Esophagus squamous epithelium (tissue), 4 donors: Measurements from ENCODE around the gene ANKRD34A.

ENCODE experiments used
- POLR2A ChIP-seq, 4 donors: fragments of 450-650 bp; IDR thresholded peaks; one replicate each; pipeline ENCODE4 v1.6.1; 2017; ENCODE audit warnings: antibody characterized with exemption in 4 of 4, mild to moderate bottlenecking in 4 of 4, moderate library complexity in 3 of 4
- TF ChIP-seq, protein P1 (sequence below), 6 experiments: fragments of 450-650 bp in 4 of 6; fragments of 200-600 bp in 2 of 6; sonication (generic) in 2 of 6; IDR thresholded peaks; one replicate each; pipeline ENCODE4 v1.5.1; 2016 to 2019; ENCODE audit warnings: antibody characterized with exemption in 6 of 6, mild to moderate bottlenecking in 4 of 6, moderate library complexity in 4 of 6

DNA sequence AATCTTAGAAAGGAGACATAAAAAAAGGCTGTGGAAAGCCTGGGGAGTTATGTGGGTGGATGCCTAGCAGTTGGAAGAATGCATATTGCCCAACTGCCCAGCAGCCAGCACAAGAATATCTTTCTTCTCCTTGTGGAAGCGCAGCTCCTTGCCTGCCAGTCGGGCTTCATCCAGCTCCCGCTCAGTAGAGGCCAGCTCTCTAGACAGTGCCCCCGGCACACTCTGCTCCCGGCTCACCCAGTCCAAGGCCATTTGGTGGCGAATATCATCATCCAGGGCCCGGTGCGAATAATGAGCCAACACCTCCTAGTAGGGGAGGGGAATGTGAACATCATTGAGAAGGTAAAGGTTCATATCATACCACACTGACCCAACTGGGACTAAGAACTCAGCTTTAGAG lies 28.1 kb downstream of the ANKRD34A start:
- TF ChIP-seq POLR2A (IDR thresholded peaks at IDR 0.05) = no peak
- TF ChIP-seq, protein P1, sequence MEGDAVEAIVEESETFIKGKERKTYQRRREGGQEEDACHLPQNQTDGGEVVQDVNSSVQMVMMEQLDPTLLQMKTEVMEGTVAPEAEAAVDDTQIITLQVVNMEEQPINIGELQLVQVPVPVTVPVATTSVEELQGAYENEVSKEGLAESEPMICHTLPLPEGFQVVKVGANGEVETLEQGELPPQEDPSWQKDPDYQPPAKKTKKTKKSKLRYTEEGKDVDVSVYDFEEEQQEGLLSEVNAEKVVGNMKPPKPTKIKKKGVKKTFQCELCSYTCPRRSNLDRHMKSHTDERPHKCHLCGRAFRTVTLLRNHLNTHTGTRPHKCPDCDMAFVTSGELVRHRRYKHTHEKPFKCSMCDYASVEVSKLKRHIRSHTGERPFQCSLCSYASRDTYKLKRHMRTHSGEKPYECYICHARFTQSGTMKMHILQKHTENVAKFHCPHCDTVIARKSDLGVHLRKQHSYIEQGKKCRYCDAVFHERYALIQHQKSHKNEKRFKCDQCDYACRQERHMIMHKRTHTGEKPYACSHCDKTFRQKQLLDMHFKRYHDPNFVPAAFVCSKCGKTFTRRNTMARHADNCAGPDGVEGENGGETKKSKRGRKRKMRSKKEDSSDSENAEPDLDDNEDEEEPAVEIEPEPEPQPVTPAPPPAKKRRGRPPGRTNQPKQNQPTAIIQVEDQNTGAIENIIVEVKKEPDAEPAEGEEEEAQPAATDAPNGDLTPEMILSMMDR (IDR thresholded peaks at IDR 0.05) = no peak
